GM12873 (cell line): ENCODE measurements around the gene C8G.
A peak's percentile ranks its signal among the peaks of the same experiment; 100 is the strongest.

ENCODE experiments used
- TF ChIP-seq, protein P1 (sequence below): IDR thresholded peaks from 2 replicates; pipeline ENCODE4 v1.5.1; 2012; ENCODE audit warnings: low read depth, mild to moderate bottlenecking, moderate library complexity, low read length, control low read depth; ENCODE audit not compliant: insufficient read depth; ENCODE audit errors: missing control alignments

The C8G gene

DNA sequence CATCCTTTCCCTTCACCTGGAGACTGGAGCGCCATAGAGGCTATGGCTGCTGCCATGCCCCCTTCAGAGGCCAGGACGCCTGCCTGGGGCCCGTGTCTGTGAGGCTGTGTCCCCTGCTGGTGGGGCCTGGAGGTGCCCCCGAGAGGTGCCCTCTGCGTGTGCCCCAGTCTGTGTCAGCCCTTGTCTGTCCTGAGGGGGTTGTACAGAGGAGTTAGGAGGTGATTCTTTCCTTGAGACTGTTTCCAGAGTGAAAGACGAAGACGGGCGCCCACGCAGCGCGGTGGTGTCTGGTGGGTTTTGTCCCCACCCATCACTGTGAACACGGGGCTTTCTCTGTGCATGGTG lies 34.2 kb upstream of the C8G start:
- TF ChIP-seq, protein P1, sequence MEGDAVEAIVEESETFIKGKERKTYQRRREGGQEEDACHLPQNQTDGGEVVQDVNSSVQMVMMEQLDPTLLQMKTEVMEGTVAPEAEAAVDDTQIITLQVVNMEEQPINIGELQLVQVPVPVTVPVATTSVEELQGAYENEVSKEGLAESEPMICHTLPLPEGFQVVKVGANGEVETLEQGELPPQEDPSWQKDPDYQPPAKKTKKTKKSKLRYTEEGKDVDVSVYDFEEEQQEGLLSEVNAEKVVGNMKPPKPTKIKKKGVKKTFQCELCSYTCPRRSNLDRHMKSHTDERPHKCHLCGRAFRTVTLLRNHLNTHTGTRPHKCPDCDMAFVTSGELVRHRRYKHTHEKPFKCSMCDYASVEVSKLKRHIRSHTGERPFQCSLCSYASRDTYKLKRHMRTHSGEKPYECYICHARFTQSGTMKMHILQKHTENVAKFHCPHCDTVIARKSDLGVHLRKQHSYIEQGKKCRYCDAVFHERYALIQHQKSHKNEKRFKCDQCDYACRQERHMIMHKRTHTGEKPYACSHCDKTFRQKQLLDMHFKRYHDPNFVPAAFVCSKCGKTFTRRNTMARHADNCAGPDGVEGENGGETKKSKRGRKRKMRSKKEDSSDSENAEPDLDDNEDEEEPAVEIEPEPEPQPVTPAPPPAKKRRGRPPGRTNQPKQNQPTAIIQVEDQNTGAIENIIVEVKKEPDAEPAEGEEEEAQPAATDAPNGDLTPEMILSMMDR = peak; percentile 33

DNA sequence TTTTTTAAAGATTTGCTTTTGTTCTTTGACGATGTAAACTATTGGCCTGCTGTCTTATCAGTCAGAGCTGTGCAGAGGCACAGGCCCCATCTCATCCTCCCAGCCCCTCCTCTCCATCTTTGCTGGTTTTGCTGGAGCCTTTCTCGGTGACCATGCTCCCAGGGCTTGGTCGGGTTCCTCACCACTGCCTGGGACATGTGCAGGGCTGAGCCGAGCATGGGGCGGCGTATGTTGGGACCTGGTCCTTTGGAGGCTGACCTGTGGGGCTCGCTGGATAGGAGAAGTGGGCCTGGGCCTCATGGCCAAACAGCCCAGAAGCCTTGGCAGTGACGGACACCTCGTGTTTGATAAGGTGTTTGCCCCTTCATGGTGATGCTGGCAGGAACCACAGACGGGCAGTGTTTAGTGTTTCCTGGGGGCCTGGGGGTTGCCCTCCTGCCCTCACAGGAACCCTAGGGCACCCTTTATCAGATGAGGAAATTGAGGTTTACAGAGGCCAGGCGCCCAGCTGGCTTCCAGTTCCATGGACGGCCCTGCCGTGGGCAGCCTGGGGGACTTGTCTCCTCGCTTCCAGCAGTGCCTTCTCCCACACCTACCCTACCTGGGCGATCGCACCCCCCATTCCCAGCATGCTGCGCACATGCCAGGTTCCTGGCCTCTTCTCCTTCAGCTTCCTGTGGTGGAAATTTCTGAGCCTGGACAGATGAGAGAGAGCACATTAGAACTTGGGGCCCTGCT lies 31.2 kb upstream of the C8G start:
- TF ChIP-seq, protein P1 = no peak

DNA sequence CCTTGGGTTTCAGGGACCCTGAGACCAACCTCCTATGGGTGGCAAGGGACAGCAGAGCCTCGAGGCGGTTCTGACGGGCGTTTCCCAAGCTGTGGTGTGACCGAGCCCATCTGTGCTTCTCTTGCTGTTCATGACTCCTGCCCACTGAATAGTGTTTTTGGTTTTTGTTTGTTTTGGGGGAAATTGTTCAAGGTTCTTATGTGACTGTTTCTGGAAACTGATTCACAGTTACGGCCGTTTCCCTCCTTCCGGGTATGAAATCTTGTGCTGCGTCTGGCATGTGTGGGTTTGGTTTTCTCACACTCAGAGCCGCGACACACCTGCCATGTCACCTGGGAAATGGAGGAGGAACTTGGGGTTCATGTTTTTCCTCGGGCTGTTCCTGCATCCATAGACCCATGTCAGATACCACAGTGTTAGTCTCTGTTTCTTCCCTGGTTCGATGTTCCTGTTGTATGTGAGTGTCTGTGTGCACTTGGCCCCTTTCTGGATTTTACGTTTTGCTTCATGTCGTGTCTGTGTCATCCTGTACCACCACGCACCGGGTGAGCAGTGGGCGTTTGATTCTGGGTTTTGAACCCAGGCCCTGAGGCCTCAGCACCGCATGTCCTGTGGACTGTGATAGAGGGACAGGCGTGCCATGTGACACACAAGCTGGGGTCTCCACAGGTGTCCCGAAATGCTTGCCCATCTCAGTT lies 29.3 kb upstream of the C8G start:
- TF ChIP-seq, protein P1 = no peak

GRCh38 chr9:136916330-136917184 lies 28.5 kb upstream of the C8G start:
- TF ChIP-seq, protein P1 = no peak

GRCh38 chr9:136917902-136918301 lies 27.1 kb upstream of the C8G start:
- TF ChIP-seq, protein P1 = no peak

DNA sequence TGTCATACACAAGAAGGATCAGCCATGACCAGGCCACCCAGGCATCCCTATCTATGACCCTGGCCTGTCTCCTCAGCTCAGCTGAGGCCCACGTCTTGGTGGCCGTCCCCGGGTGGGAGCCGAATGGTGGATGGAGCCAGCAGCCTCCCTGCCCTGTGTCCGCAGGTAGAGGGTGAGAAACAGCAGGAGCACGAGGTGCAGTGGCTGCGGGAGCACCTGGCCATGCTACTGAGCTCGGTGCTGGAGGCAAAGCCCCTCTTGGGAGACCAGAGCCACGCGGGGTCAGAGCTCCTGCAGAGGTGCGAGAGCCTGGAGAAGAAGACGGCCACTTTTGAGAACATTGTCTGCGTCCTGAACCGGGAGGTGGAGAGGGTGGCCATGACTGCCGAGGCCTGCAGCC lies 25.0 kb upstream of the C8G start:
- TF ChIP-seq, protein P1 = no peak

DNA sequence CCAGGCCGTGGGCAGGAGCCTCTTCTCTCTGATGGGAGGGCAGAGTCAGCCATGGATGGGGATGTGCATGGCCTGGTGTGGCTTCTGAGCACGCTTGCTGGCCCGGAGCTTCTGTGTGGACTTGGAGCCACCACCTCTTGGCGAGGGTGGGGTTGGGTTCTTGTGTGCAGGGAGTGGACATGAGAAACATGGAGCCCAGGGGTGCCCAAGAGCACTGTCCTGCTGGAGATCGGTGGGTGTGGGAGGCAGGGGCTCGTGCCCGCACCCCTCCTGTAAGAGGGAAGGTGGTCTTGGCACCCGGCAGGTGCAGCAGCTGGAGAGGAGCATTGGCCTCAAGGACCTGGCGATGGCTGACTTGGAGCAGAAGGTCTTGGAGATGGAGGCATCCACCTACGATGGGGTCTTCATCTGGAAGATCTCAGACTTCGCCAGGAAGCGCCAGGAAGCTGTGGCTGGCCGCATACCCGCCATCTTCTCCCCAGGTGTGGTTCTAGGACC lies 24.3 kb upstream of the C8G start:
- TF ChIP-seq, protein P1 = no peak
